CD4-positive, CD25-positive, alpha-beta regulatory T cell (primary cell): Measurements from ENCODE around the gene SORCS2. TPM values are rescaled to one million over a fixed set of nuclear protein-coding genes. Genes with fewer than 3 reads are reported as not detected.

Source experiments
- ATAC-seq, 2 donors: fragments of 150-1000 bp; cut with Tn5 transposase; one replicate each; pipeline ENCODE4 v1.10.0; 2021; ENCODE audit warnings: low read depth in 2 of 2, moderate number of reproducible peaks in 2 of 2, moderate library complexity in 1 of 2
- DNase-seq, 3 donors: peaks; one replicate each; pipeline versions ENCODE4 v3.0.0 to v3.0.0-alpha.2; 2012 to 2022; ENCODE audit warnings: mixed read lengths in 1 of 3
- H3K27ac ChIP-seq: one replicate; pipeline ENCODE4 v1.7.0; 2013; ENCODE audit warnings: mild to moderate bottlenecking, low read length; ENCODE audit not compliant: insufficient read depth, poor library complexity, severe bottlenecking
- H3K27me3 ChIP-seq: one replicate; pipeline ENCODE4 v1.7.0; 2013; ENCODE audit warnings: low read length; ENCODE audit not compliant: control insufficient read depth, insufficient read depth
- H3K36me3 ChIP-seq: one replicate; pipeline ENCODE4 v1.7.0; 2013; ENCODE audit warnings: mild to moderate bottlenecking, low read length, moderate library complexity; ENCODE audit not compliant: control insufficient read depth, insufficient read depth
- H3K4me1 ChIP-seq: 2 replicates; pipeline ENCODE4 v1.7.0; 2013; ENCODE audit warnings: mild to moderate bottlenecking, low read length; ENCODE audit not compliant: insufficient read depth, control insufficient read depth, poor library complexity, severe bottlenecking
- H3K4me3 ChIP-seq: one replicate; pipeline ENCODE4 v1.7.0; 2013; ENCODE audit warnings: low read depth, mild to moderate bottlenecking, low read length, moderate library complexity
- H3K9me3 ChIP-seq, 2 experiments: 1 replicate in 1 of 2; 2 replicates in 1 of 2; pipeline ENCODE4 v1.7.0; 2013; ENCODE audit warnings: low read length in 2 of 2, mild to moderate bottlenecking in 1 of 2, moderate library complexity in 1 of 2; ENCODE audit not compliant: control insufficient read depth in 2 of 2
- H3K27ac Mint-ChIP-seq, 3 donors: one replicate each; pipeline ENCODE4 v1.8.0; 2020 to 2022; ENCODE audit warnings: mild to moderate bottlenecking in 3 of 3, mixed read lengths in 3 of 3, moderate library complexity in 2 of 3
- H3K27me3 Mint-ChIP-seq: one replicate; pipeline ENCODE4 v1.8.0; 2022; ENCODE audit warnings: mild to moderate bottlenecking, mixed read lengths
- H3K36me3 Mint-ChIP-seq: one replicate; pipeline ENCODE4 v1.8.0; 2020; ENCODE audit warnings: mixed read lengths
- H3K4me1 Mint-ChIP-seq, 4 donors: one replicate each; pipeline ENCODE4 v1.8.0; 2020 to 2022; ENCODE audit warnings: mixed read lengths in 4 of 4, mild to moderate bottlenecking in 1 of 4
- H3K4me3 Mint-ChIP-seq, 4 donors: one replicate each; pipeline ENCODE4 v1.8.0; 2020 to 2022; ENCODE audit warnings: mild to moderate bottlenecking in 4 of 4, mixed read lengths in 4 of 4, moderate library complexity in 3 of 4
- H3K9me3 Mint-ChIP-seq, 7 donors: one replicate each; pipeline ENCODE4 v1.8.0; 2020 to 2022; ENCODE audit warnings: mixed read lengths in 7 of 7, mild to moderate bottlenecking in 3 of 7, moderate library complexity in 2 of 7
- polyA plus RNA-seq, 4 donors: library from polyadenylated mRNA; unstranded; fragments of 300-500 nt; fragmentation: Illumina TruSeq; gene quantifications; one replicate each; pipeline ENCODE4 v1.2.3, GENCODE V29; 2021
- total RNA-seq: library from RNA; stranded (reverse); gene quantifications from one replicate; pipeline ENCODE4 v1.2.3, GENCODE V29; 2022

Gene SORCS2
- total and polyA plus RNA-seq, 5 donors from 2014 or later, result not detected

GRCh38 chr4:7353046-7353790, 160.9 kb downstream of the SORCS2 start:
- Mint-ChIP-seq H3K27me3 (peaks cover 16% of the 10 kb centered on the region), H3K9me3 (no peaks in the 10 kb centered on the region), H3K27ac (no peak overlapping the region), H3K36me3 (no peaks in the 10 kb centered on the region), H3K4me3 (no peak overlapping the region), H3K4me1 (no peaks in the 10 kb centered on the region)
- H3K27me3 ChIP-seq, result no peaks in the 10 kb centered on the region
- H3K27ac ChIP-seq, result no peak overlapping the region
- H3K36me3 ChIP-seq, result no peaks in the 10 kb centered on the region
- ATAC-seq (no peak), DNase-seq (no peak)
- H3K4me1 ChIP-seq, result no peaks in the 10 kb centered on the region
- H3K4me3 ChIP-seq, result no peak overlapping the region
- H3K9me3 ChIP-seq, result no peaks in the 10 kb centered on the region

DNA sequence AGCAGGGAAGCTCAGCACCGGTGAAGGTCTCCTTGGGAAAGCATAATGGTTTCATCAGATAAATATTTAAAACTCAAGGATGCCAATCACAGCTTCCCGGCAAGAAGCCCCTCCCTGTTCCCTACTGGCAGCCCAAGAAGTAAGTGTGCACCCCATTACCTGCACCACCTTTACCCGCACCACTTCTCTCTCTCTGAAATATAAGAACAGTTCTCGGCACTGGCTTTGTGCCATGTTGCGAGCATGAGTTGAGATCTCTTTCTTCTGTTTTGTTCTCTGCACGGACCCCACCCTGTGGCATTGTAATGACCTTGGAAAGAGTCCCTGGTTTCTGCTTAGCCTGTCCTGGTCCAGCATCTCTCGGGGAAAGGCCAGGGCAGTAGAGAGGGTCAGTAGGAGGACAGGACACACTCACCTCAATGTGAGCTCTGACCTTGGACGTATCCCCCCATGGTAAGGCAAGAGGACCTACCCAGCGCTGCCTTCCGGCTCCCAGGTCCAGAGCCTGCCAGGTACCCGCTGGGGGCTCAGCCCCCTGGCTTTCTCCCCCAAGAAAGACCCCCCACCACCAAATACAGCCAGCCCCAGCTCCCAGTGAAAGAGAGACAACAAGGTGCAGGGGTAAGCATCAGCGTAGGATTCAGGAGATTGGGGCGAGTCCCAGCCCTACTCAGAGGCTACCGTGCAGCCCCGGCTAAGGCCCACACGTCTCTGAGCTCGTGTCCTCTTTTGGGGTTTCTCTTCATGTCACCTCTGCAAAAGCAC, 161.7 kb downstream of the SORCS2 start:
- no peaks in the 10 kb centered on the region for H3K9me3 ChIP-seq
- no peak overlapping the region for H3K4me3 Mint-ChIP-seq
- H3K9me3 Mint-ChIP-seq, result no peaks in the 10 kb centered on the region
- no peaks in the 10 kb centered on the region for H3K4me1 Mint-ChIP-seq
- no peaks in the 10 kb centered on the region for H3K36me3 Mint-ChIP-seq
- H3K27me3 Mint-ChIP-seq, result peaks cover 16% of the 10 kb centered on the region
- no peaks in the 10 kb centered on the region for H3K4me1 ChIP-seq
- H3K27ac ChIP-seq, result no peak overlapping the region
- H3K27ac Mint-ChIP-seq, result no peak overlapping the region
- H3K27me3 ChIP-seq, result no peaks in the 10 kb centered on the region
- DNase-seq, result no peak
- H3K4me3 ChIP-seq, result no peak overlapping the region
- no peaks in the 10 kb centered on the region for H3K36me3 ChIP-seq
- no peak for ATAC-seq

DNA sequence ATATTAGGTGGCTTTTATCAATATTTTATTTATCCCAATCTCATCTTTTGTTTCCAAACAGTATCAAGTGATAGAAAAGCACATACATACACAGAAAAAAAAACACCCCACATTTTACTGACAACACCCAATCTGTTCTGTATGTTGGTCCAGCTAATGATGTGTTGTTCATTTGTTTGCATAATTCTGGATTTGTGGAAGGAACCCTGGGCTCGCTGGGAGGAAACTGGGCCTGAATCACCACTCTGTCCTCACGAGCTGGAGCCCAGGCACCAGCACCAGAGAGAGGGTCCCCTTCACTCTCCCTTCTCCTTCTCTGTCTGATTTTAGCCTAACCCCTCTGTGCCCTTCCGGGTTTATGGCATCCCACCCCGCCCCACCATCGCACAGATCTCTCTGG, 162.6 kb downstream of the SORCS2 start:
- Mint-ChIP-seq H3K4me1 (no peaks in the 10 kb centered on the region), H3K4me3 (no peak overlapping the region), H3K9me3 (no peaks in the 10 kb centered on the region), H3K36me3 (no peaks in the 10 kb centered on the region), H3K27me3 (peaks cover 16% of the 10 kb centered on the region), H3K27ac (no peak overlapping the region)
- no peaks in the 10 kb centered on the region for H3K36me3 ChIP-seq
- ATAC-seq (no peak), DNase-seq (no peak)
- H3K27me3 ChIP-seq, result no peaks in the 10 kb centered on the region
- no peak overlapping the region for H3K27ac ChIP-seq
- H3K4me3 ChIP-seq, result no peak overlapping the region
- H3K4me1 ChIP-seq, result no peaks in the 10 kb centered on the region
- no peaks in the 10 kb centered on the region for H3K9me3 ChIP-seq

DNA sequence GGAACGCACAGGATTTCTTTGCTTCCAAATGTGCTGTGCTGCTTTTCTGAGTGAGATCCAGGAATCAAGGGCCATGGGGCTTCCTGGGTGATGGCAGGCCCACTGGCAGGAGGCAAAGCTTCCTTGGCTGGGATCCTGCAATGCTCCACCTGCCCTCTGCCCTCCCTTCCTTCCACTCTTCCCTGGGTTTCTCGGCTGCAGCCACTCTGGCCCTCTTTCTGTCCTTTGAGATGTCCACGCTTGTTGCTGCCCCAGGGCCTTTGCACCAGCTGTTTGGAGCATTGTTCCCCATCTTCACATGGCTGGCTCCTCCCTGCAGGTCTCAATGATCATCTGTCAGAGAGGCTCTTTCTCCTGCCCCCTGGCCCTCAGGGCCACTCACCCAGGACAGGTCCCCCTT, 163.5 kb downstream of the SORCS2 start:
- DNase-seq (no peak), ATAC-seq (no peak)
- no peak overlapping the region for H3K4me3 ChIP-seq
- H3K36me3 ChIP-seq, result no peaks in the 10 kb centered on the region
- no peaks in the 10 kb centered on the region for H3K27me3 ChIP-seq
- Mint-ChIP-seq H3K4me1 (no peaks in the 10 kb centered on the region), H3K27me3 (peaks cover 16% of the 10 kb centered on the region), H3K4me3 (no peak overlapping the region), H3K9me3 (no peaks in the 10 kb centered on the region), H3K36me3 (no peaks in the 10 kb centered on the region), H3K27ac (no peak overlapping the region)
- H3K27ac ChIP-seq, result no peak overlapping the region
- H3K4me1 ChIP-seq, result no peaks in the 10 kb centered on the region
- H3K9me3 ChIP-seq, result no peaks in the 10 kb centered on the region

DNA sequence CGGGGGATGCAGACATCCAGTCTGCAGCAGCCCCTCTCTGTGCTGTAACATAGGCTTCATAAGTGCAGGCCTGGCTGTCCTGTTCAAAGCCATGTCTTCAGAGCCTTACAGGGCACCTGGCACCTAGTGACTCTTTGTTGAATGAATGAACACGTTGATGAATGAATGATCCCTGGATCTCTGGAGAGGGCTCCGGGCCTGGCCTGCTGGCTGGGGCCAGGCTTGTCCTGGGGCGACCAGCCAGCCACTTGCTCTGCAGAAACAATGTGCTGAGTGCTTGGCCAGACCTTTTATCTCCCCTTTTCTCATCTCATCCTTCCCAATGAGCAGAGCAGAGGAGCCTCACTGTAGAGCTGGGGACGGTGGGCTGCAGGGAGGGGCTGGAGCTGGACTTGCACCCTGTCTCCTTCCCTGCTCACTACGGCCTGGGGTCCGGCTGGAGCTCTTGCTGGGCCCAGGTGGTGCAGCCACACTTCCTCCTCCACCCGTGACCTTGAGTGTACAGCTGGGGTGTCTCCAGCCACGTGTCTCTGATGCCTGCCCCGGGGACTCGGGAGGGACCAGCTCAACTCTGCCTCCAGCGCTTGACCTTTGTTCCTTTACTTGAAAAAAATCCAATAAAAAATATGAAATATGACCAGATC, 164.5 kb downstream of the SORCS2 start:
- Mint-ChIP-seq H3K4me1 (no peaks in the 10 kb centered on the region), H3K36me3 (no peaks in the 10 kb centered on the region), H3K9me3 (no peaks in the 10 kb centered on the region), H3K27me3 (peaks cover 15% of the 10 kb centered on the region), H3K4me3 (no peak overlapping the region), H3K27ac (no peak overlapping the region)
- Histone ChIP-seq H3K4me1 (no peaks in the 10 kb centered on the region), H3K36me3 (no peaks in the 10 kb centered on the region), H3K9me3 (no peaks in the 10 kb centered on the region), H3K27ac (no peak overlapping the region), H3K4me3 (no peak overlapping the region), H3K27me3 (no peaks in the 10 kb centered on the region)
- no peak for DNase-seq
- no peak for ATAC-seq

GRCh38 chr4:7357323-7357722, 165.0 kb downstream of the SORCS2 start:
- no peaks in the 10 kb centered on the region for H3K4me1 ChIP-seq
- Mint-ChIP-seq H3K27me3 (peaks cover 10% of the 10 kb centered on the region), H3K27ac (no peak overlapping the region), H3K4me1 (no peaks in the 10 kb centered on the region), H3K4me3 (no peak overlapping the region), H3K36me3 (no peaks in the 10 kb centered on the region), H3K9me3 (no peaks in the 10 kb centered on the region)
- DNase-seq, result no peak
- H3K27ac ChIP-seq, result no peak overlapping the region
- H3K36me3 ChIP-seq, result no peaks in the 10 kb centered on the region
- no peaks in the 10 kb centered on the region for H3K27me3 ChIP-seq
- H3K9me3 ChIP-seq, result no peaks in the 10 kb centered on the region
- no peak overlapping the region for H3K4me3 ChIP-seq
- ATAC-seq, result no peak

DNA sequence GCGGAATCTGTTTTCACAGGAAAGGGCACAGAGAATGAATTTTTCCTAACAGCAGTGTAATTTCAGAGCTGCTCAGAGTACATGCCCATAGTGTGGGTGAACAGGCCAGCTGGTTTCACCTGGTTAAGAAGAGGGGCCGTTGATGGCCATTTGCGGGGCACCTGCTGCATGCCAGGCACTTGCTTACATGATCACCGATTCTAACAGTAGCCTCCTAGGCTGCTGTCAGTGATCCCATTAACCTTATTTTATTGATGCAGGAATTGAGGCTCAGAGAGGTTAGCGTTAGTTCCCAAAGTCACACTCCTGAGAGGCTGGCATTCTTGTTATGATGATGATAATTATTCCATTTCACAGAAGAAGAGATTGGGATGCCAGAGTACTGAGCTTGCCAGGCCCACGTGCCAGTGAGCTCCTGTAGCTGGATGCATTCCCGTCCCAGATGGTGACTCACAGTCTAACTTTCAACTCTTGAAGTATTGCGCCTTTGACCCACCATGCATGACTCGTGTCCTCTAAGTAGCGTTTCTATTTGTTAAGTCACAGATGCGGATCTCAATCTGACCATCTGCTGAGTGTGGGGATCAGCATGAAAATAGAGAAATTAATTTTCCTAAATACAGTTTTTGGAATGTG, 165.9 kb downstream of the SORCS2 start:
- ATAC-seq, result no peak
- no peak overlapping the region for H3K27ac Mint-ChIP-seq
- Histone ChIP-seq H3K4me1 (no peaks in the 10 kb centered on the region), H3K27ac (no peak overlapping the region), H3K36me3 (no peaks in the 10 kb centered on the region), H3K4me3 (no peak overlapping the region), H3K27me3 (no peaks in the 10 kb centered on the region), H3K9me3 (no peaks in the 10 kb centered on the region)
- no peaks in the 10 kb centered on the region for H3K36me3 Mint-ChIP-seq
- H3K4me1 Mint-ChIP-seq, result no peaks in the 10 kb centered on the region
- peaks cover 5% of the 10 kb centered on the region for H3K27me3 Mint-ChIP-seq
- no peaks in the 10 kb centered on the region for H3K9me3 Mint-ChIP-seq
- no peak for DNase-seq
- no peak overlapping the region for H3K4me3 Mint-ChIP-seq
